WI38 (cell line): ENCODE results near the gene ZNF407.

Experiments used
- H3K4me3 ChIP-seq: 2 replicates; pipeline ENCODE4 v1.5.1; 2011; ENCODE audit warnings: low read depth, mild to moderate bottlenecking, control low read depth, low read length
- TF ChIP-seq, protein P1 (sequence below): IDR thresholded peaks from 2 replicates; pipeline ENCODE4 v1.5.1; 2012; ENCODE audit warnings: low read depth, mild to moderate bottlenecking, control low read depth, low read length

Gene ZNF407

DNA sequence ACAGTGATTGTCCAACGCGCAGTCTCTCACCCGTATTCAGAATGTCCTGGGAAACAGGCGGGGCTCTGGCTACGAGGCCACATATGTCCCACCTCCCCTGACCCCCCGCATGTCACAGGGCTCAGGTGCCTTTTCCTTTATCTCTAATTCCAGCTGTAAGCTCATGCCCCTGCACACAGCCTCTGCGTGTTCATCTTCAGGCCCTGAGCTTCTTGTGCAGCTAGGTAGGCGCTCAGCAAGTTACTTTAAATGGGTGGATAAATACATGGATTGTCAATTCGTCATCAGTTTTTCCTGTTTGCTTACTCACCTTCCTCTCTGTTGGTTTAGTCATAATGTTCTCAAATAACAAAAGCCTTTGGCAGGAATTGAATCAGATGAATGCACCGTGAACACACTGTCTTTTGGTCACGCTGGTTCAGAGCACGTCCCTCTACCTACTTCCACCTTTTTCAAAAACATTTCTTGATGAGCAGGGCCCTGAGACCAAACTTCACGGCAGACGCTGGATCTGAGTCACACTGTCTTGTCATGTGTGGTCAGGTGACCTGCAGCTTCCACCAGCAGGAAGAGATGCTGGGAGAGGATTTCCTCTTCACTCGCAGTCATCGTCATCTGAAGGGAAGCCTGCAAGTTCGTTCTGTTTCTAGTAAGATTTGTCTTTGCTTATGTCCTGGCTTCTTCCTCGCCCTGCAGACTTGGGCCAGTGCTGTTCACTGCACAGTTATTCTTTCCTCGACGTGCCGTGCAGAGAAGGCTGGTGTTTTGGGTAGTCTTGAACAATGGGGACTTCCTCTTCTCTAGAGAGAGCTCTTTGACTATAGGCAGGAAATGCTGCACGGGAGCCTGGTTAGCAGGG is 473.2 kb downstream of the ZNF407 start:
- peak overlapping the region; percentile 23 for H3K4me3 ChIP-seq
- TF ChIP-seq, protein P1, sequence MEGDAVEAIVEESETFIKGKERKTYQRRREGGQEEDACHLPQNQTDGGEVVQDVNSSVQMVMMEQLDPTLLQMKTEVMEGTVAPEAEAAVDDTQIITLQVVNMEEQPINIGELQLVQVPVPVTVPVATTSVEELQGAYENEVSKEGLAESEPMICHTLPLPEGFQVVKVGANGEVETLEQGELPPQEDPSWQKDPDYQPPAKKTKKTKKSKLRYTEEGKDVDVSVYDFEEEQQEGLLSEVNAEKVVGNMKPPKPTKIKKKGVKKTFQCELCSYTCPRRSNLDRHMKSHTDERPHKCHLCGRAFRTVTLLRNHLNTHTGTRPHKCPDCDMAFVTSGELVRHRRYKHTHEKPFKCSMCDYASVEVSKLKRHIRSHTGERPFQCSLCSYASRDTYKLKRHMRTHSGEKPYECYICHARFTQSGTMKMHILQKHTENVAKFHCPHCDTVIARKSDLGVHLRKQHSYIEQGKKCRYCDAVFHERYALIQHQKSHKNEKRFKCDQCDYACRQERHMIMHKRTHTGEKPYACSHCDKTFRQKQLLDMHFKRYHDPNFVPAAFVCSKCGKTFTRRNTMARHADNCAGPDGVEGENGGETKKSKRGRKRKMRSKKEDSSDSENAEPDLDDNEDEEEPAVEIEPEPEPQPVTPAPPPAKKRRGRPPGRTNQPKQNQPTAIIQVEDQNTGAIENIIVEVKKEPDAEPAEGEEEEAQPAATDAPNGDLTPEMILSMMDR: no peak

DNA sequence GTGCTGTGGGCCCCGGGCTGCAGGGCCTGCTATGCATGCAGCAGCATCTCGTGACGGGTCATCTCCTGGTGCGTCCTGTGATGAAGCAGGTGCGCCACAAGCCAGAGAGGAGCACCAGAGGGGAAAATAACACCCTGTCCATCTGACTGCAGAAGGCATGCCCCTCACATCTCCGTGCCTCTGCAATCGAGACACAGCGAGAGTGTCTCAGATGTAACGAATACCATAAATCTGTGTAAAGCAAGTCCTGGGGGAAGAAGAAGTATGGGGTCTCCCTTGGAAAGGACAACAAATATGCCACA is 473.8 kb downstream of the ZNF407 start:
- no peak overlapping the region; the same call in 1 of the 2 replicates for H3K4me3 ChIP-seq
- TF ChIP-seq, protein P1: no peak

DNA sequence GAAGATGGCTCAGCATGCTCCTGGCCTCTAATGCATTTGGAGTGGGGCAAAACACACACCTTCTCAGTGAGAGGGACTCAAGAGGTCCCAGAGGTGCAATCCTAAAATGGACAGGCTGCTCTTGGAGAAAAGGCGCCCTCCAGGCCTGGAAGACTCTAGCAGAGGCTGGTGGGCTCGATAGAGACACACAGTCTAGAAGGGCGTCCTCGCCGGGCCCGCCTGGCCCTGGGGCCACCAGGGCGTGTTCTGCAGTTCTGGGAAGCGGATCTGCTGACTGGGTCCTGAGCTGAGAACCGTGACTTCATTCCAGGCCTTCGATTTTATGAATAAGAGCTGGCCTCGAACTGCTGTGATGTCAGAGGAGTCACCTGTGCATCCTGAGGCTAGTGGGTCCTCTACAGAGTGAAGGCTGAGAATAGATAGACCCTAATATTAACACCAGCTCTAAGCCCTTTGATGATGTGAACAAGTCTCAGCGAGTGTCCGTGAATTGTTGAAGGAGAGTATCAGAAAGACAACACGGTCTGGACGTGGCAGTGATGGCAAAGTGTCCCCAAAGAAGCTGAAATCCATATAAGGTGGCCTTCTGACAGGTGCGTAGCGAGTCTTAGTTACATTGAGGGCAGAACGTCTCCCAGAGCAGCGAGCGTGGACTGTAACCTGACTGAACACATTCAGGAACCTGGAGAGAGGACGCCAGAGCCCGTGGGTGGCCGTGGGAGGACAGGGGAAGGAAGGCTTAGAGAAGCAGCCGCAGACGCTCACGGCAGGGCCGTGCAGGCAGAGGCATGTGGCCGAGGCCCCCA is 474.4 kb downstream of the ZNF407 start:
- TF ChIP-seq, protein P1: no peak
- H3K4me3 ChIP-seq: no peak overlapping the region

DNA sequence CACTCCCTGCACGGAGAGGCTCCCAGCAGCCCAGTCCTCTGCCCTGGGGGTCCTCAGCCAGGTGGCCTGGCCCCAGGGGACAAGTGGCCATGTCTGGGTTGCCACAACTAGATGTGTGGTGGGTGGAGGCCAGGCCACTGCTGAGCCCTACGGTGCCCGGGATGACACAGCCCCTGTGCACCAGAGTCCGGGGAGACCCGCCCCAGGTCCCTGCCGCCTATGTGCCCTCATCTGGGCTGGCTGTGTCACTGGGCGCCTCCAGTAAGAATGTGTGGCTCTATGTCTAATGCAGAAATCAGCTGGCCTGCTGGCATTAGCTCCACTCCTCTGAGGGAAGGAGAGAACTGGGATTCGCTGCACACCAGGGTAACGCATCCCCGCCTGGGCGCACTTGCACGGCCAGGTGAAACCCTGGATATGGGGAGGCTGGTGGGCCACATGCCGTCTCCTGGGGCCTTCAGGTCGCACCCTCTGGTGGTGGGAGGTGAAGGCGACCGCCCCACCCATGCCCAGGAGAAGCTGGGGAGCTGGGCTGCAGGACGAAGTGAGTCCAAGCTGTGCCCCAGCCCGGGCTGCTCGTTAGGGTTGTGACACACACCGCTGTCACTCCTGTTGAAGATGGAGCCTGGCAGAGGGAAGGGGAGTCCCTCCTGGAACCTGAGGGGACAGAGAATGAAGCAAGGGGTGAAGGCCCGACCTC is 475.2 kb downstream of the ZNF407 start:
- no peak overlapping the region for H3K4me3 ChIP-seq
- TF ChIP-seq, protein P1: no peak

DNA sequence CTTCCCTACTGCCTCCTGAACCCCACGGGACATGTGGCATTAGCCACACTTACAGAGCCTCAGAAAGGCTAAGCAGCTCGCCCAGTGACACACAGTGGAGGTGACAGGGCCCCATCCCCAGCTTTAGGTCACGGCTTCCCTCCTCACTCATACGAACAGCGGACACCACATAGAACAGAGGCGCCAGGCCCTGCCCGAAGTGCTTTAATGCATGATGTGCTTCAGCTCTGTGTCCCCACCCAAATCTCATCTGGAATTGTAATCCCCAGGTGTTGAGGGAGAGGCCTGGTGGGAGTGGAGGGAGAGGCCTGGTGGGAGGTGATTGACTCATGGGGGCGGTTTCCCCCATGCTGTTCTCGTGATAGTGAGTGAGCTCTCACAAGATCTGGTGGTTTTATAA is 476.0 kb downstream of the ZNF407 start:
- TF ChIP-seq, protein P1: no peak
- H3K4me3 ChIP-seq: no peak overlapping the region

DNA sequence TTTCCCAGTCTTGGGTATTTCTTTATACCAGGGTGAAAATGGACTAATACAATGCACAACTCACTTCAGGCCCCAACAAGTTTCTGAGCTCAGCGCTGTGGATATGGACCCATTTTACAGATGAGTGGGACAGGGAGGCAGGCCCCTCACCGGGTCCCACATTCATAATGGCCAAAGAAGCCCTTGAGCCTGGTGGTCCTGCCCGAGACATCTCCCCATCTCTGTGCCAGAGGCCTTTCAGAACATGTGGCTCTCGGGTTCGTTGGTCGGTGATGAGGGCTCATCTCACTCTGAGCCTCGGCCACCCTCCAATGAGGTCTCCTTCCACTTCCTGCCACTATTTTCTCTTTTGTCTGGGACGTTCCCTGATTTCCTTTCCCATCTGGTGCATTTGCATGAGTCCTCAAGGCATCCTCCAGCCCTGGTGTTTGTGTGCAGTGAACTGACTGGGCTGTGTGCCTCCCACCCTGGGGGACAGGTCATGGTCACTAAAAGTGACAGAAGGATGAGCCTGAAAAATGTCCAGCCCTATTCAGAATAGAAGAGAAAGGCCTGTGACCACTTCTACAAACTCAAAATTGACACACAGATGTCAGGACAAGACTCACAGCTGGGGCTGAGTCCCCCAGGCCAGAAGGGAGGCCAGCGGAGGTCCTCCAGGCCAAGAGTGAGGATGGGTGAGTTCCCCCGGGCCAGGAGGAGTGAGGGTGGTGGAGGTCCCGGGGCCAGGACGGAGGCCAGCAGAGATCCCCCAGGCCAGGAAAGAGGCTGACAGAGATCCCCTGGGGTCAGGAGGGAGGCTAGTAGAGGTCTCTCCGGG is 476.7 kb downstream of the ZNF407 start:
- TF ChIP-seq, protein P1: no peak
- no peak overlapping the region for H3K4me3 ChIP-seq
